Gastroesophageal sphincter (tissue), 3 donors: ENCODE measurements around the gene INVS.

Source experiments
- EP300 ChIP-seq: sonication (generic); formaldehyde crosslinking; IDR thresholded peaks from one replicate; pipeline ENCODE4 v1.6.1; 2017; ENCODE audit warnings: antibody characterized with exemption, mild to moderate bottlenecking
- POLR2A ChIP-seq, 2 donors: fragments of 450-650 bp; IDR thresholded peaks; one replicate each; pipeline ENCODE4 v1.6.1; 2017; ENCODE audit warnings: antibody characterized with exemption in 2 of 2, mild to moderate bottlenecking in 2 of 2, moderate library complexity in 1 of 2
- POLR2AphosphoS5 ChIP-seq: sonication (generic); formaldehyde crosslinking; IDR thresholded peaks from one replicate; pipeline ENCODE4 v1.6.1; 2017; ENCODE audit warnings: antibody characterized with exemption
- TF ChIP-seq, protein P1 (sequence below), 4 experiments: fragments of 200-600 bp in 2 of 4; fragments of 450-650 bp in 2 of 4; sonication (generic) in 1 of 4; IDR thresholded peaks; one replicate each; pipeline ENCODE4 v1.5.1; 2017 to 2019; ENCODE audit warnings: antibody characterized with exemption in 4 of 4, mild to moderate bottlenecking in 2 of 4, moderate library complexity in 2 of 4

DNA sequence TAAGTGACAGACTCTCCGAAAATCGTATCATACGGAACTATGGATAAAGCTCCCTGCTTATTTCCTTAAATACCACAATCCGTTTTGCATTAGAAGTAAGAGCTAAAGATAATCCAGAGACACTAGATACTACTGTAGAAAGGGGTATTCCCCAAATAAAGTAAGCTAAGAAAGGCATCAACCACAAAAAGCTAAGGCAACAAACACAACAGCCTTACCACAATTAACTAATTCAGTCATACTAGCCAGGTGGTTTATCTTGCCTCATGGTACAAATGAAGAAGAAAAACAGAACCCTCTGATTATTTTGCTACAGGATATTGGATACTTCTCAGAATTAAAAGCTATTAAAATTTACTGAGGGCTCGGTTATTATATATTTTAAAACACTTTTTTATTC lies 14.3 kb upstream of the INVS start:
- TF ChIP-seq POLR2A (IDR thresholded peaks at IDR 0.05) = no peak
- TF ChIP-seq, protein P1, sequence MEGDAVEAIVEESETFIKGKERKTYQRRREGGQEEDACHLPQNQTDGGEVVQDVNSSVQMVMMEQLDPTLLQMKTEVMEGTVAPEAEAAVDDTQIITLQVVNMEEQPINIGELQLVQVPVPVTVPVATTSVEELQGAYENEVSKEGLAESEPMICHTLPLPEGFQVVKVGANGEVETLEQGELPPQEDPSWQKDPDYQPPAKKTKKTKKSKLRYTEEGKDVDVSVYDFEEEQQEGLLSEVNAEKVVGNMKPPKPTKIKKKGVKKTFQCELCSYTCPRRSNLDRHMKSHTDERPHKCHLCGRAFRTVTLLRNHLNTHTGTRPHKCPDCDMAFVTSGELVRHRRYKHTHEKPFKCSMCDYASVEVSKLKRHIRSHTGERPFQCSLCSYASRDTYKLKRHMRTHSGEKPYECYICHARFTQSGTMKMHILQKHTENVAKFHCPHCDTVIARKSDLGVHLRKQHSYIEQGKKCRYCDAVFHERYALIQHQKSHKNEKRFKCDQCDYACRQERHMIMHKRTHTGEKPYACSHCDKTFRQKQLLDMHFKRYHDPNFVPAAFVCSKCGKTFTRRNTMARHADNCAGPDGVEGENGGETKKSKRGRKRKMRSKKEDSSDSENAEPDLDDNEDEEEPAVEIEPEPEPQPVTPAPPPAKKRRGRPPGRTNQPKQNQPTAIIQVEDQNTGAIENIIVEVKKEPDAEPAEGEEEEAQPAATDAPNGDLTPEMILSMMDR (IDR thresholded peaks at IDR 0.05) = no peak
- TF ChIP-seq POLR2AphosphoS5 = no peak
- TF ChIP-seq EP300 = no peak
